NCI-H2081 (cell line): ENCODE results near the gene RGS1.

Experiments
- DNase-seq, 2 experiments: peaks; one replicate each; lab custom pipeline; 2025; lab: John Stamatoyannopoulos, UW

Gene RGS1

DNA sequence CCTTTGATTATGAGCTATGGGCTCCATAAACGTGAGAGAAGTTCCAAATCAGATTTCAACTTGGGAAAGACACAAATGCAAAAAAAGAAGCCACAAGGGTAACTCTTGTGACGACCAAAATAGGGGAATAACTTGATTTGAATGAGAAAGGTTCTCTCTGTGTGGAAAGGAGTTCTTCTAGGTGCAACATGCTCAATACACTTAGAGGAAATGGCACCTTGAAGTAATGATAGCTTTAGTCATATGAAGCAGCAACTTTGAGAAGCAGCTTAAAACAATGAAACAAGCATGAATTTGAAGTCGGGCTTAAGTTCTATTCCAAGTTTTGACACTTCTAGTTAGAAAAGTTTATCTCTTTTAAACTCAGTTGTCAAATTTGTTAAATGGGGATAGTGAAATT is 21.8 kb upstream of the RGS1 start:
- DNase-seq: no peak

GRCh38 chr1:192554904-192555303 is 20.7 kb upstream of the RGS1 start:
- no peak for DNase-seq

DNA sequence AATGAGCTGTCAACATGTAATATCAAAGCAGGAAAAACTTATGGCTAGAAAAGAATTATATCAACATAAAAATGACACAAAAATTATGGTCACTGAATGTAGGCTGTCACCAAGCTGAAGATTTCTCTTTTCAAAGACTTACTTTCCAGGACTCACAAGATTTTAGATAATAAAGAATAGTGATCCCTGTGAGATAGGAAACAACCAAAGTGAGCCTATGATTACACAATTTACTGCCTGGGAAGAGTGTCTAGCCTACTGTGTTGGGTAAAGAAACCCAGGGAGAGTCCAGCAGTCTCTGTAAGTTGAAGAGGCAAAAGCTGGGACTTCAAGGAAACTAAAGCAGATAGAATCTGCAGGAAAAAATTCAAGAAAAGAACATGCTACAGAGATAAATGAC is 20.2 kb upstream of the RGS1 start:
- no peak for DNase-seq

GRCh38 chr1:192557841-192558595 is 17.6 kb upstream of the RGS1 start:
- DNase-seq: no peak

DNA sequence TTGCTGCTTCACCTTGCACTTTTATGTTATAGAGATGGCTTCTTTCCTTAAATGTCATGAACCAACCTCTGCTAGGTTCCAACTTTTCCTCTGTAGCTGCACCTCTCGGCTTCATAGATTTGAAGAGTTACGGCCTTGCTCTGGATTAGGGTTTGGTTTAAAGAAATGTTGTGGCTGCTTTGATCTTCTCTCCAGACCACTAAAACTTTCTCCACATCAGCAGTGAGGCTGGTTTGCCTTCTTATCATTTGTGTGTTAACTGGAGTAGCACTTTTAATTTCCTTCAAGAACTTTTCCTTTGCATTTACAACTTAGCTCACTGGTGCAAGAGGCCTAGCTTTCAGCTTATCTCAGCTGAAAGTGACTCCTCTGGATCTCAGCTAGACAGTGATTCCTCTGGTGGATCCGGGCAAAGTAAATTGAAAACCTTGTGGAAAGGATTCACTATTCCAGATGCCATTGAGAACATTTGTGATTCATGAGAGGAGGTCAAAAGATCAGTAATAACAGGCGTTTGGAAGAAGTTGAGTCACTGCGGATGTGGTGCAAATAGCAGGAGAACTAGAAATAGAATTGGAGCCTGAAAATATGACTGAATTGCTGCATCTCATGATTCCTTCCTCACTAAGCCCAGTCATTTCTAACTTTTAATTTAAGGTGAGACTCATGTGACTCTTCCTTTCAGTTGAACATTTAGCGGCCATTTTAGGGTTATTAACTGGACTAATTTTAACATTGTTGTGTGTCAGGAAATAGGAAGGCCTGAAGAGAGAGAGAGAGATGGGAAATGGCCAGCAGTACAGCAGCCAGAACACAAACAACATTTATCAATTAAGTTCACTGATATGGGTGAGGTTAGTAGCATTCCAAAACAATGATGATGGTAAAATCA is 16.2 kb upstream of the RGS1 start:
- DNase-seq: no peak

DNA sequence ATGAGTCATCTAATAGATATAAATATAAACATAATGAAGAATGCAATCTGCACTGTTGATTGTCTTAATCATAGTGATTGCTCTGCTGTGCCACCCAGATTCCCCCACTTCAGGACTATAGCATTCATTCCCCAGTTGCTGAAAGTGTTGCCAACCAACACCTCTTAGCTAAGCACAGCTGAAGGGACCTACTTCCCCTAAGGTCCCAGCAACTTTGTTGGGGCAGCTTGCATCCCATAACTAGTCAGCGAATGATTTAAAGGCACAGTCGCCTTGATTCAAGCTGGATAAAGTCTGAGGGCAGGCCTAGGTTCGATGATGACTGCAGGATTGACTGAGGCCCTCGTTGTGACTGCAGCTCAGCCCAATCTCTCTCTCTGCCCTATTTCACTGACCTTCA is 14.3 kb upstream of the RGS1 start:
- DNase-seq: no peak

GRCh38 chr1:192563129-192563528 is 12.4 kb upstream of the RGS1 start:
- no peak for DNase-seq

GRCh38 chr1:192564099-192564498 is 11.5 kb upstream of the RGS1 start:
- no peak for DNase-seq

DNA sequence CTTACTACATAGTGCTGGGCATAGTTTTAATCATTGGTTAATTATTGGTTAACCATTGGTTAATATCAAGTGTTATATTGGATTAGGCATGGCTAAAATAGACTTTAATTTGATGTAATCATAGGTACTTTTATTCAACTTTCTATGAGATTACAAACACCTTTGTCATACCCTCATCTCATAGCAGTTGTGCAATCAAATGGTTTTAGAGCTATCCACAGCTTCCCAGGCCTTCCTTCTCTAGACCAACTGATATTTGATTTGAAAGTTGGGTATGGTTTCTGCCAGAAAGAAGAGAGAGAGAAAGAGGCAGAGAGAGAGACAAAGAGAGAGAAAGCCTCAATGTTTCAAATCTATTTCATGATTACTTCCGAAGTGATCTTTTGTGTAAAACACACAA is 9.6 kb upstream of the RGS1 start:
- DNase-seq: no peak

DNA sequence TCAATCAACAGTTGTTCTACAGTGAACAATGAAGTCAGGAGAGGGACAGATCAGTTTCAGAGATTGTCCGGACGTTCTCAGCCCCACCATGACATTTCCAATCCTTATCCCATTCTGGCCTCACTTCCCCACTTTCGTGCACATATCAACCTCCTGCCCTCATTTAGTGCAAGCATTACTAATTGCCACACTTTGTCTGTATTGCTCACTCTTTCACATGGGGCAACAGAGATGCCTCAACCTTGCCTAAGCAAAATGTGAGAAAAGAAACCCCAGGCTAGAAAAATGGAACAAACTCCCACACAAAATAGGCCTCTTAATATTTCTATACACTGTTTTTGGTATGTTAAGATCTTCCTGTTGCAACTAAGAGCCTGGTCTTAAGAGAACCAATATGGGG is 8.9 kb upstream of the RGS1 start:
- no peak for DNase-seq

DNA sequence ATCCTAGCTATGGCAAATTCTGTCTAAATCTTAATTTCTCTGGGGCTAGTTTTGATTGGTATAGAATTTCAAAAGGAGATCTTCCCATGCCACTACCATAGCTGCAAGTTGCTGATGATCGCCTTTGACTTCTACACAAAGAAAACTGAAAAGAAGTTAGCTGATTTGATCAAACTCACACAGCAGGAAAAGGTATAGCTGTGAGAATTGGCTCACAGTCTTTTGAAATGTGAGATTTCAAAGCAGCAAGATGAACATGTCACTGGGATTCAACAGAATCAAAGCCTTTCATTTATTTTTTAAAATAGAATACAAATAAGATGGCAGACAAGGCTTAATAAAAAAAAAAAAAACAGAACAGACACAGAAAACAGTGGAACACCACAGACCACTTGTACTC is 7.5 kb upstream of the RGS1 start:
- no peak for DNase-seq

DNA sequence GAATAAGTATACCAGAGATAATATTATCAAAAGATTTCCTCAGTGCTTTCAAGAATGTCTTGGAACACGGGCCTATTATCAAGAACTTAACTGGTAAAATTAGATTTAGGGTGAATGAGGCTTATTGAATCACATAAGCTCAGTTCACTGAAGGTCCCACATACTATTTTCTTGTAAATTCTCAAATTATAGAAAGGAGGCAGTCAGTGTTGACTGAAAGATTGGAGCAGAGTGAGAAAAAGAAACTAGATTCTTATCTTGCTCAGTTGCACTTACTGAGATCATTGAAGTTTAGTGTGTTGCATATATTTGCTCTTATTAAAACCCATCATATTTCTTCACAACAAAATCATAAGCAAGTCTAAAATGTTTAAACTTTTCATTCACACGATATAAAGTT is 3.9 kb upstream of the RGS1 start:
- no peak for DNase-seq

- no peak for DNase-seq
Measured at GRCh38 chr1:192573499-192573898, 2.1 kb upstream of the RGS1 start.

DNA sequence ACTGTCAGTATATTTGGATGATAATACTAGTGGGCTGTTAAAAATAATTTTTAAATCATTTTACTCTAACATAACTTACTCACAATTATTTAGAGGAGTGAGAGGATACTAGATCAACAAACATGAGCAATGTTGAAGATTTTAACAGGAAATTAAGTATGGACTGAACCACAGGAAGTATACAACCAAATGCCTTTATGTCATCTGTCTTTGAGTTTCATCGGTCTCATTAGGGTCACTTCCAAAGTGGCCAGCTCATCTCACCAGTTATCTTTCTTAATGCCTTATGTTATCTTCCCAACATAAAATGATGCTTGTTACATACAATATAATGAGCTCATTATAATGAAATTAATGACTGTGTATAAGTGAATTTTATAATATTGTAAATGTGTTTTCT is 1.5 kb upstream of the RGS1 start:
- DNase-seq: no peak

- DNase-seq: no peak
Measured at GRCh38 chr1:192576190-192577144, 894 bp downstream of the RGS1 start.

DNA sequence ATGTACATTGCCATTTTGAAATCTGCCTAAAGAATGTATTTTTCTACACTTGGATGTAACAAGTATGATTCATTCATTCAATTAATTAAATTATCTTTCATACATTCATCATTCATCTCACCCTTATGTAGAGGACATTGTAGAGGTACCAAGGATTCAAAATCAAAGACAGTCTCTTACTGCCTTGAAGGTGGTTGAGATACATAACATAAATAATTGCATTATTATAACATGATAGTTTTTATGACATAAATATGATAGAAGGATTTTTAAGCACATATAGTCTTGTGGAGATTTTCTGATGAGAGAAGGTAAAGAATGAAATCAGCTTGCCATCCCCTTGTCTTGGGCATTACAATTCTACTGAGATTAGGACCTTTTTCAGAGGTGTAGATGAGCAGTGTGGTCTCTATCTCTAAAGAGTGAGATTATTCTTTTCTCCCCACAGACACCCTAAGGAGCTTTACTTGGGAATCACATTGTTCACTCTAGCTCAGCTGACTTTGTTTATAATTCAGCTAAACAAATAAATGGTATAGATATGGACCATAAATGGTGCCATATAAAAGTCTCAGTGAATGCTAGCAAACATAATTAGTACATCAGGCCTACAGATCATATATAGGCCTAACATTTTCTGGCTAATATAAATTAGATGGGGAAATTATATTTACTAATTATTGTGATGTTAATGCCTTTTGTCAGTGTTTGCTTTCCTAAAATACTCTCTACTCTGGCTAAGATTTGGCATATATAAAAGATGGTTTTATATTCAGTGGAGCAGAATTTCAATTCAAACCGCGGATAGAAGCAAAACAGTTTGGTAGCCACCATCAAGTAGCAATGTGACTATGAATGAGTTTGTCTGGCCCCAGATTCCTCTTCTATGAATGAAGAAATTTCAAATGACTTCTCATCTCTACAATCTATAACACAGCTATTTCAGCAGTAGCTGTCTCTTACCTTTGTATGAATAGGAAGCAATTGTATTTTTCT is 1.9 kb downstream of the RGS1 start:
- no peak for DNase-seq

- DNase-seq: no peak
Measured at GRCh38 chr1:192578144-192578909, 2.8 kb downstream of the RGS1 start.

- DNase-seq: no peak
Measured at GRCh38 chr1:192579010-192579738, 3.6 kb downstream of the RGS1 start.

DNA sequence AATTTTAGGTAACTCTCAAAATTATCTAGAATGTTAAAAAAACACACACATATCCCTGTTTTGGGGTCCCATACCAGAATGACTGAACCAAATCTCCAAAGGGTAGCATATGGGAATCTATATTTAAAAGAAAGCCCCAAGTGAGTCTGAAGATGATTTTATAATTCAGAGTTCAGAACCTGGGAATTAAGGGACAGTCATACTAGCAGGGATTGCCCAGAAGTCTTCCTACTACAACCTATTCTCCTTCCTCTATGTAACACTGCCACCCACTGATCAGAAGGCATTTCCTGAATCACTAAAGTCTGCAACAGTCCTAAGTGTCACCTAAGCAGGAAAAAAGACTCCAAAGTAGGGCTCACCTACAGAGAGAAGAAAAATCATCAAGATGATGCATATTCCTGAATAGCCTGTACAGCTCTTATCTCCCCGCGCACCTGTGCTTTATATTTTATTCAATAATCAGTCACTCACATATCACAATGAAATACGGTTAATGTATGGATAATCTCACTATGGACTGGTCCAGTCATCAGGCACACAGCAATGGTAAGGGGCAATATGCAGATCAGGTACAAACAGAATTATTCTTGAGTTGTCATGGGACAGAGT is 4.9 kb downstream of the RGS1 start:
- DNase-seq: peak in 1 of 2 experiments; percentile 2
